ENCODE data around the gene PNPLA2. TPM values are rescaled to one million over a fixed set of nuclear protein-coding genes. Genes with fewer than 3 reads are reported as not detected.

PNPLA2 gene
- total RNA-seq, 1 experiment from 2014 or later = 66.5 TPM

DNA sequence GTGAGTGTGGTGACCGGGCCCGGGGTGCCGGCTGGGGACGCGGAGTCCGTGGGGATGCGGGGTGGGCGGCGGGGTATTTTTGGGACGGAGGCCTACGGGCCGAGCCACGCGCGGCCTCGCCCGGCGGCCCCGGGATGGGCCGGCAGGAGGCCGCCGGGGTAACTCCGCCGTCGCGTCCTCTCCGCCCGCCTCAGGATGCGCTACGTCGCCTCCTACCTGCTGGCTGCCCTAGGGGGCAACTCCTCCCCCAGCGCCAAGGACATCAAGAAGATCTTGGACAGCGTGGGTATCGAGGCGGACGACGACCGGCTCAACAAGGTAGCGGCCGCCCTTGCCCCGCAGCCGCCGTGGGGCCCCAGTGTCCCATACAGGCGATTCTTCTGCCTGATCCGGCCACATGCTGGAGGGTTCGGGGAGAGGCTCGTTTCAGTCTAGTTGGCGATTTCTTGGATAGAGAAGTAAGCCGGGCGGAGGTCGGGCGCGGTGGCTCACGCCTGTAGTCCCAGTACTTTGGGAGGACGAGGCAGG, 8.6 kb upstream of the PNPLA2 start (continued):
- TF ChIP-seq FOXK1 (CRISPR knock-in tag; IDR thresholded peaks at IDR 0.05) = 0 out of 2 replicates have a peak, but pooled peaks have one; percentile 13

DNA sequence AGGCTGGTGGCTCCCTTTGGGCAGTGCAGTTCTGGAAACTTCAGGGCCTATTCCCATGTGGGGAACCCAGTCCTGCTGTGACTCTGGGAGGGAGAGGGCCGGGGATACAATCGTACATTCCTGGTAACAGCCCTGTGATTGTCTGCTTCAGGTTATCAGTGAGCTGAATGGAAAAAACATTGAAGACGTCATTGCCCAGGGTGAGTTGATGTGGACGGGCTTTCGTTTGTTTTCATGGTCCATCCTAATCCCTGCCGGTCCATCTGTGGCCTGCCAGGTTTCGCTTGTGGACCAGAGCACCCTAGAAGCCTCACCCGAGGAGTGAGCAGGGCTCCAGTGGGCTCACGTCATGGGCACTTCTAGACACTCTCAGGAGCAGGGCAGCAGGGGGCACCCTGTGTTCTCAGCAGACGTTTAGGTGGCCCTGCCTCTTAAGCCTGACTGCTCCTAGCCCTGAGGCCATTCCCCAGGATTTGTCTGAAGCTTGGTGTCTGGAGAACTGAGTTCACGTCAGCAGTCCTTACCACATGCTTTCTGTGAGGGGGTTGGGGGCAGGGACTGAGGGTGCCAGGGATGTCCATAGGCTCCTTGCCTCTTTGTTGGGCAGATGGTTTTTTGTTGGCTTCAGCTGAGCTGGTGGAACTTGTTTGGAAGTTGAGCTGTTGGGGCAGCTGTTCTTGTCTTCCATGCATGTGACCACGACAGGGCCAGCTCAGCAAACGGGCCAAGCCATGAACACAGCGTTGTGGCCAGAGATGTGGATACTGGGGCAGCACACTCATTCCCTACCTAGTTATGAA, 7.1 kb upstream of the PNPLA2 start:
- H3K4me3 Mint-ChIP-seq = peak overlapping the region; percentile 92
- H3K9me3 Mint-ChIP-seq = no peaks in the 10 kb centered on the region
- no peak for ATAC-seq
- peaks cover 32% of the 10 kb centered on the region for H3K4me1 Mint-ChIP-seq
- H3K27me3 Mint-ChIP-seq (ENCODE audit: low read depth) = no peaks in the 10 kb centered on the region
- ChIA-PET CTCF (interaction anchor here (0.9 kb wide), 1 partner anchor 19 kb away, joined by 3 read pairs; no protein-coding TSS in a partner anchor), POLR2A (no interaction called here)
- no peak for TF ChIP-seq RORB (CRISPR knock-in tag; IDR thresholded peaks at IDR 0.05)
- TF ChIP-seq NR1H2 (CRISPR knock-in tag; IDR thresholded peaks at IDR 0.05) = no peak
- TF ChIP-seq, protein P1, sequence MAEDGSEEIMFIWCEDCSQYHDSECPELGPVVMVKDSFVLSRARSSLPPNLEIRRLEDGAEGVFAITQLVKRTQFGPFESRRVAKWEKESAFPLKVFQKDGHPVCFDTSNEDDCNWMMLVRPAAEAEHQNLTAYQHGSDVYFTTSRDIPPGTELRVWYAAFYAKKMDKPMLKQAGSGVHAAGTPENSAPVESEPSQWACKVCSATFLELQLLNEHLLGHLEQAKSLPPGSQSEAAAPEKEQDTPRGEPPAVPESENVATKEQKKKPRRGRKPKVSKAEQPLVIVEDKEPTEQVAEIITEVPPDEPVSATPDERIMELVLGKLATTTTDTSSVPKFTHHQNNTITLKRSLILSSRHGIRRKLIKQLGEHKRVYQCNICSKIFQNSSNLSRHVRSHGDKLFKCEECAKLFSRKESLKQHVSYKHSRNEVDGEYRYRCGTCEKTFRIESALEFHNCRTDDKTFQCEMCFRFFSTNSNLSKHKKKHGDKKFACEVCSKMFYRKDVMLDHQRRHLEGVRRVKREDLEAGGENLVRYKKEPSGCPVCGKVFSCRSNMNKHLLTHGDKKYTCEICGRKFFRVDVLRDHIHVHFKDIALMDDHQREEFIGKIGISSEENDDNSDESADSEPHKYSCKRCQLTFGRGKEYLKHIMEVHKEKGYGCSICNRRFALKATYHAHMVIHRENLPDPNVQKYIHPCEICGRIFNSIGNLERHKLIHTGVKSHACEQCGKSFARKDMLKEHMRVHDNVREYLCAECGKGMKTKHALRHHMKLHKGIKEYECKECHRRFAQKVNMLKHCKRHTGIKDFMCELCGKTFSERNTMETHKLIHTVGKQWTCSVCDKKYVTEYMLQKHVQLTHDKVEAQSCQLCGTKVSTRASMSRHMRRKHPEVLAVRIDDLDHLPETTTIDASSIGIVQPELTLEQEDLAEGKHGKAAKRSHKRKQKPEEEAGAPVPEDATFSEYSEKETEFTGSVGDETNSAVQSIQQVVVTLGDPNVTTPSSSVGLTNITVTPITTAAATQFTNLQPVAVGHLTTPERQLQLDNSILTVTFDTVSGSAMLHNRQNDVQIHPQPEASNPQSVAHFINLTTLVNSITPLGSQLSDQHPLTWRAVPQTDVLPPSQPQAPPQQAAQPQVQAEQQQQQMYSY (CRISPR knock-in tag; IDR thresholded peaks at IDR 0.05) = no peak
- TF ChIP-seq, protein P2, sequence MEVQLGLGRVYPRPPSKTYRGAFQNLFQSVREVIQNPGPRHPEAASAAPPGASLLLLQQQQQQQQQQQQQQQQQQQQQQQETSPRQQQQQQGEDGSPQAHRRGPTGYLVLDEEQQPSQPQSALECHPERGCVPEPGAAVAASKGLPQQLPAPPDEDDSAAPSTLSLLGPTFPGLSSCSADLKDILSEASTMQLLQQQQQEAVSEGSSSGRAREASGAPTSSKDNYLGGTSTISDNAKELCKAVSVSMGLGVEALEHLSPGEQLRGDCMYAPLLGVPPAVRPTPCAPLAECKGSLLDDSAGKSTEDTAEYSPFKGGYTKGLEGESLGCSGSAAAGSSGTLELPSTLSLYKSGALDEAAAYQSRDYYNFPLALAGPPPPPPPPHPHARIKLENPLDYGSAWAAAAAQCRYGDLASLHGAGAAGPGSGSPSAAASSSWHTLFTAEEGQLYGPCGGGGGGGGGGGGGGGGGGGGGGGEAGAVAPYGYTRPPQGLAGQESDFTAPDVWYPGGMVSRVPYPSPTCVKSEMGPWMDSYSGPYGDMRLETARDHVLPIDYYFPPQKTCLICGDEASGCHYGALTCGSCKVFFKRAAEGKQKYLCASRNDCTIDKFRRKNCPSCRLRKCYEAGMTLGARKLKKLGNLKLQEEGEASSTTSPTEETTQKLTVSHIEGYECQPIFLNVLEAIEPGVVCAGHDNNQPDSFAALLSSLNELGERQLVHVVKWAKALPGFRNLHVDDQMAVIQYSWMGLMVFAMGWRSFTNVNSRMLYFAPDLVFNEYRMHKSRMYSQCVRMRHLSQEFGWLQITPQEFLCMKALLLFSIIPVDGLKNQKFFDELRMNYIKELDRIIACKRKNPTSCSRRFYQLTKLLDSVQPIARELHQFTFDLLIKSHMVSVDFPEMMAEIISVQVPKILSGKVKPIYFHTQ (CRISPR knock-in tag; IDR thresholded peaks at IDR 0.05) = no peak
- TF ChIP-seq, protein P3, sequence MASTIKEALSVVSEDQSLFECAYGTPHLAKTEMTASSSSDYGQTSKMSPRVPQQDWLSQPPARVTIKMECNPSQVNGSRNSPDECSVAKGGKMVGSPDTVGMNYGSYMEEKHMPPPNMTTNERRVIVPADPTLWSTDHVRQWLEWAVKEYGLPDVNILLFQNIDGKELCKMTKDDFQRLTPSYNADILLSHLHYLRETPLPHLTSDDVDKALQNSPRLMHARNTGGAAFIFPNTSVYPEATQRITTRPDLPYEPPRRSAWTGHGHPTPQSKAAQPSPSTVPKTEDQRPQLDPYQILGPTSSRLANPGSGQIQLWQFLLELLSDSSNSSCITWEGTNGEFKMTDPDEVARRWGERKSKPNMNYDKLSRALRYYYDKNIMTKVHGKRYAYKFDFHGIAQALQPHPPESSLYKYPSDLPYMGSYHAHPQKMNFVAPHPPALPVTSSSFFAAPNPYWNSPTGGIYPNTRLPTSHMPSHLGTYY (CRISPR knock-in tag; IDR thresholded peaks at IDR 0.05) = 0 out of 2 replicates have a peak, but pooled peaks have one; percentile 4
- TF ChIP-seq ELF4 (CRISPR knock-in tag; IDR thresholded peaks at IDR 0.05; ENCODE audit: low read depth) = no peak
- H3K36me3 Mint-ChIP-seq = peaks cover 28% of the 10 kb centered on the region
- no peak for DNase-seq (ENCODE audit: low spot score)
- peak overlapping the region; percentile 93 for H3K27ac Mint-ChIP-seq

DNA sequence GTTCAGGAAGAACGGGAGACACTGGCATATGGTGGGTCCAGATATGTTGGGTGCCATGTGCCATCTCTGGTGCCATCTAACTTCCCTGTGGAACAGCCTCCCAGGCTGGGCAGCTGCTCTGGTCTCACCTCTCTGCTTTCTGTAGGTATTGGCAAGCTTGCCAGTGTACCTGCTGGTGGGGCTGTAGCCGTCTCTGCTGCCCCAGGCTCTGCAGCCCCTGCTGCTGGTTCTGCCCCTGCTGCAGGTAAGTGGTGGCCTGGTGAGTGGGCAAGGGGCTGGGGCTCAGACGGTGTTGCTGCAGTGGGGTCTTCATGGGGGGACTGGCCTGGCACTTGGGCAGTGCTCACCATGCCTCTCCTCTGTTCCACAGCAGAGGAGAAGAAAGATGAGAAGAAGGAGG, 6.3 kb upstream of the PNPLA2 start:
- ATAC-seq (no peak), DNase-seq (ENCODE audit: low spot score) (no peak)
- peak overlapping the region; percentile 93; the same call in 1 of the 2 replicates for H3K27ac Mint-ChIP-seq
- no peaks in the 10 kb centered on the region for H3K27me3 Mint-ChIP-seq (ENCODE audit: low read depth)
- H3K4me1 Mint-ChIP-seq = peaks cover 32% of the 10 kb centered on the region
- ChIA-PET POLR2A (no interaction called here), CTCF (interaction anchor here (0.9 kb wide), 1 partner anchor 18 kb away, joined by 3 read pairs; no protein-coding TSS in a partner anchor)
- H3K9me3 Mint-ChIP-seq = no peaks in the 10 kb centered on the region
- no peak overlapping the region; the same call in 1 of the 2 replicates for H3K4me3 Mint-ChIP-seq
- H3K36me3 Mint-ChIP-seq = peaks cover 28% of the 10 kb centered on the region
- TF ChIP-seq CREM (CRISPR knock-in tag; IDR thresholded peaks at IDR 0.05) = no peak
- TF ChIP-seq ZNF138 (CRISPR knock-in tag; conservative IDR thresholded peaks at IDR 0.05) = no peak
- TF ChIP-seq, protein P4, sequence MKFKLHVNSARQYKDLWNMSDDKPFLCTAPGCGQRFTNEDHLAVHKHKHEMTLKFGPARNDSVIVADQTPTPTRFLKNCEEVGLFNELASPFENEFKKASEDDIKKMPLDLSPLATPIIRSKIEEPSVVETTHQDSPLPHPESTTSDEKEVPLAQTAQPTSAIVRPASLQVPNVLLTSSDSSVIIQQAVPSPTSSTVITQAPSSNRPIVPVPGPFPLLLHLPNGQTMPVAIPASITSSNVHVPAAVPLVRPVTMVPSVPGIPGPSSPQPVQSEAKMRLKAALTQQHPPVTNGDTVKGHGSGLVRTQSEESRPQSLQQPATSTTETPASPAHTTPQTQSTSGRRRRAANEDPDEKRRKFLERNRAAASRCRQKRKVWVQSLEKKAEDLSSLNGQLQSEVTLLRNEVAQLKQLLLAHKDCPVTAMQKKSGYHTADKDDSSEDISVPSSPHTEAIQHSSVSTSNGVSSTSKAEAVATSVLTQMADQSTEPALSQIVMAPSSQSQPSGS (CRISPR knock-in tag; IDR thresholded peaks at IDR 0.05; ENCODE audit: borderline replicate concordance, low read depth) = no peak
- TF ChIP-seq FOXK1 (CRISPR knock-in tag; IDR thresholded peaks at IDR 0.05) = no peak
- TF ChIP-seq, protein P5, sequence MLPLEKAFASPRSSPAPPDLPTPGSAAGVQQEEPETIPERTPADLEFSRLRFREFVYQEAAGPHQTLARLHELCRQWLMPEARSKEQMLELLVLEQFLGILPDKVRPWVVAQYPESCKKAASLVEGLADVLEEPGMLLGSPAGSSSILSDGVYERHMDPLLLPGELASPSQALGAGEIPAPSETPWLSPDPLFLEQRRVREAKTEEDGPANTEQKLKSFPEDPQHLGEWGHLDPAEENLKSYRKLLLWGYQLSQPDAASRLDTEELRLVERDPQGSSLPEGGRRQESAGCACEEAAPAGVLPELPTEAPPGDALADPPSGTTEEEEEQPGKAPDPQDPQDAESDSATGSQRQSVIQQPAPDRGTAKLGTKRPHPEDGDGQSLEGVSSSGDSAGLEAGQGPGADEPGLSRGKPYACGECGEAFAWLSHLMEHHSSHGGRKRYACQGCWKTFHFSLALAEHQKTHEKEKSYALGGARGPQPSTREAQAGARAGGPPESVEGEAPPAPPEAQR (CRISPR knock-in tag; IDR thresholded peaks at IDR 0.05) = no peak
- no peak for TF ChIP-seq SMAD3 (CRISPR knock-in tag; IDR thresholded peaks at IDR 0.05; ENCODE audit: borderline replicate concordance)
- TF ChIP-seq, protein P6, sequence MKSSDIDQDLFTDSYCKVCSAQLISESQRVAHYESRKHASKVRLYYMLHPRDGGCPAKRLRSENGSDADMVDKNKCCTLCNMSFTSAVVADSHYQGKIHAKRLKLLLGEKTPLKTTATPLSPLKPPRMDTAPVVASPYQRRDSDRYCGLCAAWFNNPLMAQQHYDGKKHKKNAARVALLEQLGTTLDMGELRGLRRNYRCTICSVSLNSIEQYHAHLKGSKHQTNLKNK (CRISPR knock-in tag; IDR thresholded peaks at IDR 0.05) = no peak
- TF ChIP-seq, protein P7, sequence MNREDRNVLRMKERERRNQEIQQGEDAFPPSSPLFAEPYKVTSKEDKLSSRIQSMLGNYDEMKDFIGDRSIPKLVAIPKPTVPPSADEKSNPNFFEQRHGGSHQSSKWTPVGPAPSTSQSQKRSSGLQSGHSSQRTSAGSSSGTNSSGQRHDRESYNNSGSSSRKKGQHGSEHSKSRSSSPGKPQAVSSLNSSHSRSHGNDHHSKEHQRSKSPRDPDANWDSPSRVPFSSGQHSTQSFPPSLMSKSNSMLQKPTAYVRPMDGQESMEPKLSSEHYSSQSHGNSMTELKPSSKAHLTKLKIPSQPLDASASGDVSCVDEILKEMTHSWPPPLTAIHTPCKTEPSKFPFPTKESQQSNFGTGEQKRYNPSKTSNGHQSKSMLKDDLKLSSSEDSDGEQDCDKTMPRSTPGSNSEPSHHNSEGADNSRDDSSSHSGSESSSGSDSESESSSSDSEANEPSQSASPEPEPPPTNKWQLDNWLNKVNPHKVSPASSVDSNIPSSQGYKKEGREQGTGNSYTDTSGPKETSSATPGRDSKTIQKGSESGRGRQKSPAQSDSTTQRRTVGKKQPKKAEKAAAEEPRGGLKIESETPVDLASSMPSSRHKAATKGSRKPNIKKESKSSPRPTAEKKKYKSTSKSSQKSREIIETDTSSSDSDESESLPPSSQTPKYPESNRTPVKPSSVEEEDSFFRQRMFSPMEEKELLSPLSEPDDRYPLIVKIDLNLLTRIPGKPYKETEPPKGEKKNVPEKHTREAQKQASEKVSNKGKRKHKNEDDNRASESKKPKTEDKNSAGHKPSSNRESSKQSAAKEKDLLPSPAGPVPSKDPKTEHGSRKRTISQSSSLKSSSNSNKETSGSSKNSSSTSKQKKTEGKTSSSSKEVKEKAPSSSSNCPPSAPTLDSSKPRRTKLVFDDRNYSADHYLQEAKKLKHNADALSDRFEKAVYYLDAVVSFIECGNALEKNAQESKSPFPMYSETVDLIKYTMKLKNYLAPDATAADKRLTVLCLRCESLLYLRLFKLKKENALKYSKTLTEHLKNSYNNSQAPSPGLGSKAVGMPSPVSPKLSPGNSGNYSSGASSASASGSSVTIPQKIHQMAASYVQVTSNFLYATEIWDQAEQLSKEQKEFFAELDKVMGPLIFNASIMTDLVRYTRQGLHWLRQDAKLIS (CRISPR knock-in tag; IDR thresholded peaks at IDR 0.05; ENCODE audit: borderline replicate concordance) = no peak
- TF ChIP-seq NR1H2 (CRISPR knock-in tag; IDR thresholded peaks at IDR 0.05) = no peak
